IPS-18a (cell line): Measurements from ENCODE around the gene RTL1.

Experiments
- H3K27ac ChIP-seq: one replicate; pipeline ENCODE4 v1.5.1; 2013; ENCODE audit warnings: low read length
- H3K27me3 ChIP-seq: one replicate; pipeline ENCODE4 v1.6.1; 2013; ENCODE audit warnings: mild to moderate bottlenecking, low read length; ENCODE audit not compliant: control insufficient read depth, insufficient read depth
- H3K36me3 ChIP-seq: one replicate; pipeline ENCODE4 v1.6.1; 2013; ENCODE audit warnings: low read depth, low read length; ENCODE audit not compliant: control insufficient read depth
- H3K4me1 ChIP-seq: one replicate; pipeline ENCODE4 v1.6.1; 2013; ENCODE audit warnings: low read depth, low read length; ENCODE audit not compliant: control insufficient read depth
- H3K4me3 ChIP-seq: one replicate; pipeline ENCODE4 v1.5.1; 2013; ENCODE audit warnings: low read length
- H3K9ac ChIP-seq: one replicate; pipeline ENCODE4 v1.6.1; 2013; ENCODE audit warnings: mild to moderate bottlenecking, low read length, moderate library complexity
- H3K9me3 ChIP-seq: one replicate; pipeline ENCODE4 v1.6.1; 2013; ENCODE audit warnings: low read depth, low read length; ENCODE audit not compliant: control insufficient read depth

The RTL1 gene

GRCh38 chr14:100839315-100839585 lies 64.3 kb downstream of the RTL1 start:
- Histone ChIP-seq H3K9me3 (no peaks in the 10 kb centered on the region), H3K27me3 (no peaks in the 10 kb centered on the region), H3K36me3 (no peaks in the 10 kb centered on the region), H3K4me3 (no peak overlapping the region), H3K27ac (no peak overlapping the region), H3K9ac (no peak overlapping the region), H3K4me1 (peaks cover 37% of the 10 kb centered on the region)

- no peaks in the 10 kb centered on the region for H3K36me3 ChIP-seq
- peaks cover 37% of the 10 kb centered on the region for H3K4me1 ChIP-seq
- H3K9me3 ChIP-seq: no peaks in the 10 kb centered on the region
- H3K4me3 ChIP-seq: no peak overlapping the region
- H3K27me3 ChIP-seq: no peaks in the 10 kb centered on the region
- H3K9ac ChIP-seq: no peak overlapping the region
- H3K27ac ChIP-seq: no peak overlapping the region
Measured at GRCh38 chr14:100838493-100839314, 64.8 kb downstream of the RTL1 start.

- no peak overlapping the region for H3K27ac ChIP-seq
- no peaks in the 10 kb centered on the region for H3K36me3 ChIP-seq
- H3K27me3 ChIP-seq: peaks cover under 1% of the 10 kb centered on the region
- peaks cover 37% of the 10 kb centered on the region for H3K4me1 ChIP-seq
- no peaks in the 10 kb centered on the region for H3K9me3 ChIP-seq
- no peak overlapping the region for H3K9ac ChIP-seq
- no peak overlapping the region for H3K4me3 ChIP-seq
Measured at GRCh38 chr14:100837805-100838350, 65.6 kb downstream of the RTL1 start.

- no peak overlapping the region for H3K27ac ChIP-seq
- H3K9ac ChIP-seq: no peak overlapping the region
- H3K27me3 ChIP-seq: peaks cover 7% of the 10 kb centered on the region
- H3K4me3 ChIP-seq: no peak overlapping the region
- no peaks in the 10 kb centered on the region for H3K9me3 ChIP-seq
- H3K36me3 ChIP-seq: no peaks in the 10 kb centered on the region
- H3K4me1 ChIP-seq: peaks cover 37% of the 10 kb centered on the region
Measured at GRCh38 chr14:100836941-100837804, 66.3 kb downstream of the RTL1 start.

- H3K4me1 ChIP-seq: peaks cover 45% of the 10 kb centered on the region
Measured at GRCh38 chr14:100836311-100836805, 67.2 kb downstream of the RTL1 start.

GRCh38 chr14:100835548-100836310 lies 67.8 kb downstream of the RTL1 start:
- Histone ChIP-seq H3K4me1 (peaks cover 46% of the 10 kb centered on the region), H3K27ac (no peak overlapping the region), H3K9ac (no peak overlapping the region), H3K27me3 (peaks cover 8% of the 10 kb centered on the region), H3K36me3 (no peaks in the 10 kb centered on the region), H3K9me3 (no peaks in the 10 kb centered on the region), H3K4me3 (no peak overlapping the region)

More at GRCh38 chr14:100836311-100836805, 67.2 kb downstream of the RTL1 start:
- H3K9me3 ChIP-seq: no peaks in the 10 kb centered on the region
- peaks cover 8% of the 10 kb centered on the region for H3K27me3 ChIP-seq
- H3K4me3 ChIP-seq: no peak overlapping the region
- no peaks in the 10 kb centered on the region for H3K36me3 ChIP-seq
- no peak overlapping the region for H3K9ac ChIP-seq
- no peak overlapping the region for H3K27ac ChIP-seq

GRCh38 chr14:100834794-100835547 lies 68.6 kb downstream of the RTL1 start:
- no peaks in the 10 kb centered on the region for H3K9me3 ChIP-seq
- H3K27ac ChIP-seq: no peak overlapping the region
- peaks cover 46% of the 10 kb centered on the region for H3K4me1 ChIP-seq
- H3K4me3 ChIP-seq: no peak overlapping the region
- H3K36me3 ChIP-seq: no peaks in the 10 kb centered on the region
- no peak overlapping the region for H3K9ac ChIP-seq
- H3K27me3 ChIP-seq: peaks cover 8% of the 10 kb centered on the region

GRCh38 chr14:100834082-100834793 lies 69.3 kb downstream of the RTL1 start:
- H3K9ac ChIP-seq: no peak overlapping the region
- H3K36me3 ChIP-seq: no peaks in the 10 kb centered on the region
- H3K4me3 ChIP-seq: no peak overlapping the region
- H3K27me3 ChIP-seq: peaks cover 8% of the 10 kb centered on the region
- H3K4me1 ChIP-seq: peaks cover 43% of the 10 kb centered on the region
- no peaks in the 10 kb centered on the region for H3K9me3 ChIP-seq
- no peak overlapping the region for H3K27ac ChIP-seq

GRCh38 chr14:100832311-100832960 lies 71.1 kb downstream of the RTL1 start:
- Histone ChIP-seq H3K9ac (peak overlapping the region; percentile 16), H3K36me3 (no peaks in the 10 kb centered on the region), H3K27me3 (peaks cover 8% of the 10 kb centered on the region), H3K9me3 (no peaks in the 10 kb centered on the region), H3K27ac (no peak overlapping the region), H3K4me3 (peak overlapping the region; percentile 5), H3K4me1 (peaks cover 34% of the 10 kb centered on the region)

GRCh38 chr14:100830681-100831080 lies 72.8 kb downstream of the RTL1 start:
- H3K27ac ChIP-seq: no peak overlapping the region

More at GRCh38 chr14:100830681-100831080, 72.8 kb downstream of the RTL1 start:
- H3K4me1 ChIP-seq: peaks cover 34% of the 10 kb centered on the region
- H3K27me3 ChIP-seq: peaks cover 8% of the 10 kb centered on the region
- no peak overlapping the region for H3K4me3 ChIP-seq
- H3K36me3 ChIP-seq: no peaks in the 10 kb centered on the region
- no peak overlapping the region for H3K9ac ChIP-seq
- peaks cover 3% of the 10 kb centered on the region for H3K9me3 ChIP-seq
